DMS79 (cell line): ENCODE data around the gene WDR7.

Experiments
- DNase-seq: peaks from one replicate; lab custom pipeline; 2025; lab: John Stamatoyannopoulos, UW

WDR7 gene

GRCh38 chr18:56804395-56804794 lies 153.2 kb downstream of the WDR7 start:
- DNase-seq, result no peak

- no peak for DNase-seq
These were observed 156.7 kb downstream of the WDR7 start for GRCh38 chr18:56807901-56808300.

- no peak for DNase-seq
These were observed 161.5 kb downstream of the WDR7 start for GRCh38 chr18:56812674-56813073.

- DNase-seq, result no peak
These were observed 164.8 kb downstream of the WDR7 start for GRCh38 chr18:56815926-56816325.

- DNase-seq, result no peak
These were observed 172.9 kb downstream of the WDR7 start for GRCh38 chr18:56823986-56824565.

GRCh38 chr18:56825321-56825720 lies 174.2 kb downstream of the WDR7 start:
- no peak for DNase-seq

- no peak for DNase-seq
These were observed 174.7 kb downstream of the WDR7 start for GRCh38 chr18:56825878-56826277.

GRCh38 chr18:56831988-56832387 lies 180.8 kb downstream of the WDR7 start:
- no peak for DNase-seq

GRCh38 chr18:56835331-56835730 lies 184.2 kb downstream of the WDR7 start:
- DNase-seq, result no peak

GRCh38 chr18:56836173-56836572 lies 185.0 kb downstream of the WDR7 start:
- DNase-seq, result no peak

- no peak for DNase-seq
These were observed 190.7 kb downstream of the WDR7 start for GRCh38 chr18:56841836-56842235.

- DNase-seq, result no peak
These were observed 192.1 kb downstream of the WDR7 start for GRCh38 chr18:56843241-56843640.

- no peak for DNase-seq
These were observed 193.4 kb downstream of the WDR7 start for GRCh38 chr18:56844556-56844955.

GRCh38 chr18:56851774-56852173 lies 200.6 kb downstream of the WDR7 start:
- DNase-seq, result no peak

GRCh38 chr18:56853961-56854360 lies 202.8 kb downstream of the WDR7 start:
- no peak for DNase-seq

GRCh38 chr18:56861244-56861643 lies 210.1 kb downstream of the WDR7 start:
- no peak for DNase-seq

GRCh38 chr18:56869189-56869777 lies 218.1 kb downstream of the WDR7 start:
- peak; percentile 9 for DNase-seq

GRCh38 chr18:56870982-56871381 lies 219.8 kb downstream of the WDR7 start:
- no peak for DNase-seq

- DNase-seq, result no peak
These were observed 221.0 kb downstream of the WDR7 start for GRCh38 chr18:56872140-56872539.

GRCh38 chr18:56873441-56874140 lies 222.4 kb downstream of the WDR7 start:
- no peak for DNase-seq

- no peak for DNase-seq
These were observed 227.6 kb downstream of the WDR7 start for GRCh38 chr18:56878711-56879110.

GRCh38 chr18:56884511-56884910 lies 233.4 kb downstream of the WDR7 start:
- no peak for DNase-seq

GRCh38 chr18:56888978-56889377 lies 237.8 kb downstream of the WDR7 start:
- no peak for DNase-seq

GRCh38 chr18:56889621-56890020 lies 238.5 kb downstream of the WDR7 start:
- DNase-seq, result no peak
